ENCODE measurements around the gene TUB.

TUB gene

GRCh38 chr11:8069771-8070170, 11.2 kb upstream of the TUB start:
- no peak for DNase-seq

GRCh38 chr11:8070417-8071115, 10.4 kb upstream of the TUB start:
- no peak for DNase-seq

GRCh38 chr11:8071616-8072581, 9.1 kb upstream of the TUB start:
- DNase-seq, result no peak

- no peak for DNase-seq
These were observed 5.8 kb upstream of the TUB start for GRCh38 chr11:8075119-8075726.

GRCh38 chr11:8079111-8079675, 1.8 kb upstream of the TUB start:
- no peak for DNase-seq

GRCh38 chr11:8080069-8080670, 841 bp upstream of the TUB start:
- DNase-seq, result no peak

GRCh38 chr11:8081591-8082250, 710 bp downstream of the TUB start:
- no peak for DNase-seq

GRCh38 chr11:8082391-8083087, 1.5 kb downstream of the TUB start:
- DNase-seq, result no peak

- DNase-seq, result no peak
These were observed 2.0 kb downstream of the TUB start for GRCh38 chr11:8083088-8083395.

GRCh38 chr11:8083871-8084281, 2.9 kb downstream of the TUB start:
- no peak for DNase-seq

- no peak for DNase-seq
These were observed 3.3 kb downstream of the TUB start for GRCh38 chr11:8084352-8084751.

- DNase-seq, result no peak
These were observed 4.1 kb downstream of the TUB start for GRCh38 chr11:8085011-8085645.

- DNase-seq, result no peak
These were observed 5.0 kb downstream of the TUB start for GRCh38 chr11:8086001-8086479.

- no peak for DNase-seq
These were observed 5.6 kb downstream of the TUB start for GRCh38 chr11:8086571-8086970.

GRCh38 chr11:8087185-8087584, 6.2 kb downstream of the TUB start:
- no peak for DNase-seq

- no peak for DNase-seq
These were observed 6.7 kb downstream of the TUB start for GRCh38 chr11:8087756-8088155.

- no peak for DNase-seq
These were observed 8.9 kb downstream of the TUB start for GRCh38 chr11:8089791-8090510.

- no peak for DNase-seq
These were observed 9.7 kb downstream of the TUB start for GRCh38 chr11:8090756-8091155.

- no peak for DNase-seq
These were observed 10.7 kb downstream of the TUB start for GRCh38 chr11:8091721-8092120.
